Lung (tissue), 16 donors: ENCODE data around the gene ECI2. TPM values are rescaled to one million over a fixed set of nuclear protein-coding genes. Genes with fewer than 3 reads are reported as not detected.

Source experiments
- ATAC-seq: fragments of 200-7000 bp; cut with Tn5 transposase; one replicate; pipeline ENCODE4 v1.9.1; 2020; ENCODE audit warnings: moderate number of reproducible peaks; ENCODE audit not compliant: insufficient read depth, low FRiP score
- DNase-seq, 3 donors: peaks; one replicate each; pipeline ENCODE4 v3.0.0-alpha.2; 2013 to 2017
- H3K27ac ChIP-seq, 2 donors: one replicate each; pipeline ENCODE4 v1.5.1; 2013; ENCODE audit warnings: mild to moderate bottlenecking in 2 of 2, moderate library complexity in 2 of 2, control low read depth in 1 of 2, inconsistent platforms in 1 of 2, low read depth in 1 of 2, low read length in 1 of 2
- H3K27me3 ChIP-seq, 3 donors: one replicate each; pipeline ENCODE4 v1.5.1; 2013; ENCODE audit warnings: low read length in 2 of 3; ENCODE audit not compliant: control insufficient read depth in 3 of 3, insufficient read depth in 3 of 3
- H3K36me3 ChIP-seq, 4 donors: one replicate each; pipeline ENCODE4 v1.5.1; 2013; ENCODE audit warnings: low read length in 4 of 4, mild to moderate bottlenecking in 1 of 4, moderate library complexity in 1 of 4; ENCODE audit not compliant: control insufficient read depth in 4 of 4, insufficient read depth in 4 of 4
- H3K4me1 ChIP-seq, 5 donors: one replicate each; pipeline ENCODE4 v1.5.1; 2013; ENCODE audit warnings: low read length in 5 of 5, mild to moderate bottlenecking in 2 of 5, moderate library complexity in 1 of 5; ENCODE audit not compliant: control insufficient read depth in 5 of 5, insufficient read depth in 5 of 5
- H3K4me3 ChIP-seq: one replicate; pipeline ENCODE4 v1.5.1; 2013; ENCODE audit warnings: mild to moderate bottlenecking, control low read depth, moderate library complexity
- H3K9ac ChIP-seq, 2 donors: one replicate each; pipeline ENCODE4 v1.5.1; 2013; ENCODE audit warnings: low read length in 2 of 2, control low read depth in 1 of 2; ENCODE audit not compliant: insufficient read depth in 1 of 2
- H3K9me3 ChIP-seq, 4 donors: one replicate each; pipeline ENCODE4 v1.5.1; 2013; ENCODE audit warnings: low read length in 3 of 4, mild to moderate bottlenecking in 1 of 4, moderate library complexity in 1 of 4; ENCODE audit not compliant: control insufficient read depth in 4 of 4, insufficient read depth in 3 of 4
- CTCF ChIP-seq: IDR thresholded peaks from 2 replicates; pipeline ENCODE4 v1.5.1; 2012; ENCODE audit warnings: mild to moderate bottlenecking; ENCODE audit errors: control extremely low read depth, extremely low read depth
- WGBS, 2 donors: extraction: QIAGEN DNeasy Blood & Tissue Kit; methylation state at CpG; one replicate each; pipeline ENCODE4 v1.1.7; 2013; 5-methylcytosine and 5-hydroxymethylcytosine counted together
- long read RNA-seq, 5 donors: transcript quantifications; one replicate each; lab custom pipeline, GENCODE V29; 2026
- polyA plus RNA-seq, 2 donors: library from polyadenylated mRNA; stranded (reverse); fragments of 200-250 nt; gene quantifications; one replicate each; pipeline ENCODE4 v1.2.1, GENCODE V29; 2013
- total RNA-seq, 2 donors: library from RNA; depleted of rRNA in 1 of 2; stranded (reverse); fragments of >200 nt in 1 of 2; gene quantifications; one replicate each; pipeline ENCODE4 v1.2.1, GENCODE V29; 2014 to 2021
- donor health status: control.
- donor health status: control.
- donor health status: Bipolar disorder and iron deficiency.
- donor health status: healthy.
- donor health status: DM: yes; HTN: yes; CAD: no.

ECI2 gene, protein sequence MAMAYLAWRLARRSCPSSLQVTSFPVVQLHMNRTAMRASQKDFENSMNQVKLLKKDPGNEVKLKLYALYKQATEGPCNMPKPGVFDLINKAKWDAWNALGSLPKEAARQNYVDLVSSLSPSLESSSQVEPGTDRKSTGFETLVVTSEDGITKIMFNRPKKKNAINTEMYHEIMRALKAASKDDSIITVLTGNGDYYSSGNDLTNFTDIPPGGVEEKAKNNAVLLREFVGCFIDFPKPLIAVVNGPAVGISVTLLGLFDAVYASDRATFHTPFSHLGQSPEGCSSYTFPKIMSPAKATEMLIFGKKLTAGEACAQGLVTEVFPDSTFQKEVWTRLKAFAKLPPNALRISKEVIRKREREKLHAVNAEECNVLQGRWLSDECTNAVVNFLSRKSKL
- total RNA-seq: 10 to 100 TPM; 42.6 to 68.0 TPM
- polyA plus RNA-seq: 10 to 100 TPM; 18.9 to 27.6 TPM
- long read RNA-seq, donor 1, transcript ECI2-201 (10 exons, 1,380 nt): major isoform, 14 of 29 reads
- long read RNA-seq, donor 1, transcript ECI2-202 (10 exons, 1,407 nt): major isoform, 14 of 29 reads
- long read RNA-seq, donor 1, partial matches to known transcripts: 0 of 29 reads
- long read RNA-seq, donor 1, other reads (novel, unspliced or antisense): 0 of 29 reads
- long read RNA-seq, donor 2, transcript ECI2-201 (10 exons, 1,380 nt): major isoform, 8 of 11 reads
- long read RNA-seq, donor 2, partial matches to known transcripts: 0 of 11 reads
- long read RNA-seq, donor 2, other reads (novel, unspliced or antisense): 0 of 11 reads
- long read RNA-seq, donor 3, transcript ECI2-202 (10 exons, 1,407 nt): major isoform, 9 of 21 reads
- long read RNA-seq, donor 3, transcript ECI2-201 (10 exons, 1,380 nt): minor isoform, 5 of 21 reads
- long read RNA-seq, donor 3, partial matches to known transcripts: 6 of 21 reads
- long read RNA-seq, donor 3, other reads (novel, unspliced or antisense): 0 of 21 reads
- long read RNA-seq, donor 4, partial matches to known transcripts: 0 of 8 reads
- long read RNA-seq, donor 4, other reads (novel, unspliced or antisense): 0 of 8 reads
- long read RNA-seq, donor 5, transcript ECI2-201 (10 exons, 1,380 nt): major isoform, 19 of 53 reads
- long read RNA-seq, donor 5, transcript ECI2-202 (10 exons, 1,407 nt): minor isoform, 14 of 53 reads
- long read RNA-seq, donor 5, partial matches to known transcripts: 18 of 53 reads
- long read RNA-seq, donor 5, other reads (novel, unspliced or antisense): 0 of 53 reads

DNA sequence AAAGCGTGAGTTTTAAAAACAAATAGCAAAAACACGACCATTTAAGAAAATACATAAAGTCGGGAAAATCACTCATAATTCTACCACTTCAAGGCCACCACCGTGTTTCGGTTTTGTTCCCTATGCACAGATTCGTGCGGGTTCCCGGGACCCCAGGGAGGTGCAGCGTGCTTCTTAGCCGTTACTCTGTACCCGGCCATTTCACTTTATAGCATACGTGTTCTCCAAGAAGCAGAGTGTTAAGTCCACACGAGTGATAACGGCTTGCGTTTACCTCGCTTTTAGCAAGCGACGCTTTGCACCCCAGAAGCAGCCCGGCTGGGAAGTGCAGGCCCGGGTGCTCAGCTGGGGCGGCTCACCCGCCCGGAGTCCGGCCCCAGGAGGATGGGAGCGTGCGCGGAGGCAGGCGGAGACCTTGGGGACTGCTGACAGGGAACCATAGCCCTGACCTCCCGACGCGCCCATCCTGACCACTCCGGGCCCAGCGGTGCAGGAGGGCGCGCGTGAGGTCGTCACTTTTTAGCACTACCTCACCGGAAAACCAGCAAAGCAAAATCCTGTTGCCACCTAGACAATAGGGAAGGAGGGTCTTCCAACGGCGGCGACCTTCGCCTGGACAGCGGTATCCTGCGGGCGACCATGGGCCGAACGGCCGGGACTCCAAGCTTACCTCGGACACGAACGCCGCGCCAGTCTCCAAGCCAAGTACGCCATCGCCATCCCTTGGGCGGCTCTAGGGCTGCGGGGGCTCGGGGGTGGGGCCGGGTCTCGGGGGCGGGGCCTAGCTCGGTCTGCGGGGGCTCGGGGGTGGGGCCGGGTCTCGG is at the start of gene ECI2:
Gene ECI2 (minus strand): TSS at position 735 of the 824 bp plus-strand sequence. CDS start 15 bp downstream, at position 720.
- Histone ChIP-seq H3K9ac (peak within 1 kb of the TSS; percentile 85 to 95), H3K36me3 (peaks cover 4 to 9% (median 7%) of the 10 kb centered on the region in 4 donors), H3K27me3 (peaks cover 0 to 2% (median 0%) of the 10 kb centered on the region in 3 donors), H3K4me3 (peak within 1 kb of the TSS; percentile 94), H3K9me3 (no peaks in the 10 kb centered on the region), H3K4me1 (peaks cover 0 to 15% (median 12%) of the 10 kb centered on the region in 5 donors), H3K27ac (peak within 1 kb of the TSS; percentile 87 to 98)
- ATAC-seq (peak; percentile 50), DNase-seq (peak in 1 of 3 donors; percentile 74)
- TF ChIP-seq CTCF: no peak
- WGBS, 2 donors: 0 to 1% methylated on average over 61 to 66 of the region's 66 CpGs

DNA sequence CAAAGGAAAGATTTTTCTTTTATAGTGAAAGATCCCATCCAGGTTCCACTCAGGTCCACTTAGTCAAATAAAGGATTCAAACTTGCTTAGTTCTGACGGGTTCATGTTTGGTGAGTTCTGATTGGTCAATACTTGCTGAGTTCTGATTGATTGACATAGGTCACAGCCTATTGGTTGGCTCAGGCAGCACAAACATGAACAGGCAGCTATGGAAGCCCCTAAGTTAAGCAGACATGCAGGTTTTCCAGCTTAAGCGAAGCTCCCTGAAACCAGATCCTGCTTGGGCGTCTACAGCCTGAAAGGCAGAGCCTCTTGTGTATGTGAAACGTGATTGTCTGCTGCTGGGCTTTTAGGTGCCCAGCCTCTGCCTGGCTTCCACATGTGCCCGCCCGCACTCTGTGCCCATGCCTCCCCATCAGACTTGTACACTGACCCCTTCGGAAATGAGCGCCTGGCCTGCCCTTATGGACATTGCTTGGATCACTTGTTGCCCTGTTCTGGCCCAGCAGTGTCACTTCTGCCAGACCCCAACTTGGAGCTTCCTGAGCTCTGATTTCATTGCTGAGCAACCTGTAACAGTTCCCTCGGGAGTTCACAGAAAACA is 45.4 kb upstream of the ECI2 start:
- ATAC-seq (no peak), DNase-seq (peak in 2 of 3 donors; percentile 32 to 34)
- 86 to 87% methylated on average over 9 of the region's 9 CpGs for WGBS, 2 donors
- no peak overlapping the region for H3K9ac ChIP-seq
- H3K36me3 ChIP-seq: no peaks in the 10 kb centered on the region
- no peaks in the 10 kb centered on the region for H3K27me3 ChIP-seq
- TF ChIP-seq CTCF: no peak
- H3K27ac ChIP-seq: no peak overlapping the region
- no peak overlapping the region for H3K4me3 ChIP-seq
- H3K4me1 ChIP-seq: no peaks in the 10 kb centered on the region
- peaks cover 0 to 2% (median 0%) of the 10 kb centered on the region in 4 donors for H3K9me3 ChIP-seq
